ENCODE measurements around the gene SERP2. TPM values are rescaled to one million over a fixed set of nuclear protein-coding genes. Genes with fewer than 3 reads are reported as not detected.

The SERP2 gene
- total RNA-seq, 1 donor, result 9.5 TPM

DNA sequence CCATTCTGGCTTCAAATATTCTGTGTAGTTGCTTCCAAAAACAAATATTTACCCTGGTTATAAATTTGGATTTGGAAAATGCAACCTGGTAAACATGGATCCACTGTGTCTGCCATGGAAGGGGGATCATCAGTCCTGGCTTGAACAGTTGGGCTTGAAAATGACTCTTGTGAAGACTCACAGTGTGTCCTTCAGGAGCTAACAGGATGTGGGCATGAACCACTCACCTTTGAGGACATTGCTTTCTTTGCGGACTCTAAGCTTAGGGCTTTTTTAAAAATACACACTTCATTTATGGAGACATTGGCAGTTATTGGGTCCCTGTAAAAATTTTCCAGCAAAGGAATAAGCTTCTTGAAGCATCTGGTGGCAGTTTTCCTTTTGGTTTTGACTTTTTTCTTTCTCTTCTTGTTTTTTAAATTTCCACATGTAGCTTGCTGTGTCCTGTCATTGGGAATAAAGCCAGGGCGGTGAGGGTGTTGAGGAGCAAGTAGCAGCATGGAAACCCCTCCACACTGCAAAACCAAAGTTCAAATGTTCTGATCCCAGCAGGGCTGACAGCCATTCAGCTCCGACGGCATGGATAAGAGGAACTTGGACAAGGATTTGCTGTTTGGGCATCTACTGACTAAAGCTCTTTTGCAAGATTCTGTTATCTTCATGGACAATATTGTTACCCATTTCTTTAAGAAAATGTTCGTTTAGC is 39.5 kb upstream of the SERP2 start:
- H3K4me3 ChIP-seq (ENCODE audit: low read depth, low read length), result no peak overlapping the region
- TF ChIP-seq CTCF (IDR thresholded peaks at IDR 0.05; ENCODE audit: insufficient read depth, low read length), result no peak
- no peak for DNase-seq (ENCODE audit: low read depth)

DNA sequence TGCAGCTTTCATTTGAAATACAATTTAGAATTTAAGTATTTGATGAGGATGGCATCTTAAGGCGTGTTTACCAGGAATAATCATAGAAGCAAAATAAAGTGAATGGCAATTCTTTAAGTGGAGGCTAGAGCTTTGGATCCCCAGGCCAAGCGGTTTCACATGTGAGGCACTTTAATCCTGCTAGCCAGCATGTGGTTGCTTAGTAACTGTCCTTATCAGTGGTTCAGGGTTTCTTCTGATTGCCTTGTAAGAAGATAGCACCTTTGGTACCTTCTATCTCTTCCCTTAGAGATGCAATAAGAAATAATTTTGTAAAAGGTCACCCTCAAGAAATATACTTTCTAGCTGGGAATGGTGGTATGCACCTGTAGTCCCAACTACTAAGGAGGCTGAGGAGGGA is 38.9 kb upstream of the SERP2 start:
- TF ChIP-seq CTCF (IDR thresholded peaks at IDR 0.05; ENCODE audit: insufficient read depth, low read length), result no peak
- DNase-seq (ENCODE audit: low read depth), result no peak
- H3K4me3 ChIP-seq (ENCODE audit: low read depth, low read length), result no peak overlapping the region

DNA sequence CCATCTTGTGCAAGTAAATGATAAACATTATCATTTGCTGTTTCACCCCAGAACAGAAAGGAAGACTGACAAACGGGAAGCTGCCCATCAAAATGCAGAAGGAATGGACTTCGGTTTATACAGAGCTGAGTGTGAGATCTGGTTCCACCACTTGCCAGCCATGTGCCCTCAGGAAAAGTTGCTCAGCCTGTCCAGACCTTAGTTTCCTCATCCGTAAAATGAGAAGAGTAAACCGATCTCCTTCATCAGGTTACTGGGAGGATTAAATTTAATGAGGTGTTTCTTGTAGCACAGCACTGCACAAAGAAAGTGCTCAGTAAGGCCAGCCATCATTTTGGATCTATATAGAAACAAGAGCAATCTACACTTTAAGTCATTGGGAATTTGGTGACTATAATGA is 36.7 kb upstream of the SERP2 start:
- no peak for TF ChIP-seq CTCF (IDR thresholded peaks at IDR 0.05; ENCODE audit: insufficient read depth, low read length)
- no peak for DNase-seq (ENCODE audit: low read depth)
- no peak overlapping the region for H3K4me3 ChIP-seq (ENCODE audit: low read depth, low read length)

DNA sequence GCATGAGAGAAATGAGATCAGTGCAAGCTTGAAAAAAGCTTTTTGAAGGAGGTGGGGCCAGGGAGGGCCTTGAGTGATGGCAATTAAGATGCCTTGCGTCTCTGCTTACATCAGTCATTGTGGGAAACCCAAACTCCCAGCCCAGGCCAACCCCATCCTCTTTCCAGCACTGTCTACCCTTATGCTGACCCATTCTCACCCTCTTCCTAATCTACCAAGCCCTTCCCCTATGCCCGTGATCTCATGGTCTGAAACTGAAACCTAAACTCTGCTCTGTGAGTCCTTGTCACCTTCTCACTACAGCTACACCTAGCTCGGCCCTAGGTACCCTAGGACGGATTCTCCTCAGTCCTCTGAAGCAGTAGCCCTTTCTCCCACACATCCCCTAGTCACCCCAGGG is 36.0 kb upstream of the SERP2 start:
- no peak for TF ChIP-seq CTCF (IDR thresholded peaks at IDR 0.05; ENCODE audit: insufficient read depth, low read length)
- no peak overlapping the region for H3K4me3 ChIP-seq (ENCODE audit: low read depth, low read length)
- no peak for DNase-seq (ENCODE audit: low read depth)

DNA sequence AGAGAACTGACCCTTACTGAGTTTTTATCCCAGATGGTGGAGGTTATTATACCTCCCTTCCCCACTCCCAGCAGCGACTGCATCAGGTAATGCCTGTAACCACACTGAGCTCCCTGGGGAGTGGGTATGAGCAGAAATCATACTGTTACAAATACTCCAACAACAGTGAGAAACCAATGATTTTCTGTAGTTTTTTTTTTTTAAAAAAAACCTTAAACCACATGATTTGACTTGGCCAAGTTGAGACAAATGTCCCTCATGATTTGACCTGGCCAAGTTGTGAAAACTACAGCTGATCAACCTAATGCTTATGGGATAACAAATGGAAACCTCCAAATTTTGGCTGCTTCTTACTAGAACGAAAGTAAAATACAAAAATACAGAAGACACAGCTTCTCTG is 33.1 kb upstream of the SERP2 start:
- H3K4me3 ChIP-seq (ENCODE audit: low read depth, low read length), result no peak overlapping the region
- TF ChIP-seq CTCF (IDR thresholded peaks at IDR 0.05; ENCODE audit: insufficient read depth, low read length), result no peak
- no peak for DNase-seq (ENCODE audit: low read depth)

DNA sequence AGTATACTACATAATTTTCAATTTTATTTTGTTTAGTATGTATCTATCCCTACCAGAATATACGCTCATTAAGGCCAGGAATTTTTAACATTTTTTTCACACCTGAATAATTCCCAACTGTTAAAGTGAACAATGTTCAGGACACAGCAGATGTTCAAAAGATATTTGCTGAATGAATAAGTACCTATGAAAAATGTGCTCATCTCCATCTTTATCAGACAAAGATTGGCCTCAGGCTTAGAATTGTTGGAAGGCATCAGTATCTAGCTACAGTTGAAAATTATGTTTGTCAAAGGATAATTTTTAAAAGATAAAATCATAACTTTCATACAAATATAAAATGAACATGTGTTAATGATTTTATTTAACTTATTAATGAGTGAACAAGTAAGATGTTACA is 30.9 kb upstream of the SERP2 start:
- no peak overlapping the region for H3K4me3 ChIP-seq (ENCODE audit: low read depth, low read length)
- TF ChIP-seq CTCF (IDR thresholded peaks at IDR 0.05; ENCODE audit: insufficient read depth, low read length), result no peak
- DNase-seq (ENCODE audit: low read depth), result no peak

GRCh38 chr13:44346534-44346933 is 27.1 kb upstream of the SERP2 start:
- no peak for TF ChIP-seq CTCF (IDR thresholded peaks at IDR 0.05; ENCODE audit: insufficient read depth, low read length)
- no peak overlapping the region for H3K4me3 ChIP-seq (ENCODE audit: low read depth, low read length)
- no peak for DNase-seq (ENCODE audit: low read depth)

All from fibroblast of the aortic adventitia (primary cell).